Mononuclear cell (primary cell): ENCODE data around the gene TNFSF15. TPM values are rescaled to one million over a fixed set of nuclear protein-coding genes. Genes with fewer than 3 reads are reported as not detected.

ENCODE experiments used
- H3K27me3 ChIP-seq: 2 replicates; pipeline ENCODE4 v1.6.0; 2011; ENCODE audit warnings: low read length, control low read depth; ENCODE audit not compliant: insufficient read depth
- H3K4me1 ChIP-seq: 2 replicates; pipeline ENCODE4 v1.5.1; 2011; ENCODE audit warnings: mild to moderate bottlenecking, low read length, control low read depth; ENCODE audit not compliant: insufficient read depth
- H3K4me3 ChIP-seq: 2 replicates; pipeline ENCODE4 v1.5.1; 2011; ENCODE audit warnings: mild to moderate bottlenecking, low read length, moderate library complexity
- H3K9me3 ChIP-seq: 2 replicates; pipeline ENCODE4 v1.5.1; 2011; ENCODE audit warnings: low read depth, mild to moderate bottlenecking, control low read depth, low read length
- total RNA-seq: library from RNA; depleted of rRNA; stranded (reverse); fragments of >200 nt; gene quantifications from one replicate; pipeline ENCODE4 v1.2.3, GENCODE V29; 2012

TNFSF15 gene
- total RNA-seq, 1 donor = 2.9 TPM

DNA sequence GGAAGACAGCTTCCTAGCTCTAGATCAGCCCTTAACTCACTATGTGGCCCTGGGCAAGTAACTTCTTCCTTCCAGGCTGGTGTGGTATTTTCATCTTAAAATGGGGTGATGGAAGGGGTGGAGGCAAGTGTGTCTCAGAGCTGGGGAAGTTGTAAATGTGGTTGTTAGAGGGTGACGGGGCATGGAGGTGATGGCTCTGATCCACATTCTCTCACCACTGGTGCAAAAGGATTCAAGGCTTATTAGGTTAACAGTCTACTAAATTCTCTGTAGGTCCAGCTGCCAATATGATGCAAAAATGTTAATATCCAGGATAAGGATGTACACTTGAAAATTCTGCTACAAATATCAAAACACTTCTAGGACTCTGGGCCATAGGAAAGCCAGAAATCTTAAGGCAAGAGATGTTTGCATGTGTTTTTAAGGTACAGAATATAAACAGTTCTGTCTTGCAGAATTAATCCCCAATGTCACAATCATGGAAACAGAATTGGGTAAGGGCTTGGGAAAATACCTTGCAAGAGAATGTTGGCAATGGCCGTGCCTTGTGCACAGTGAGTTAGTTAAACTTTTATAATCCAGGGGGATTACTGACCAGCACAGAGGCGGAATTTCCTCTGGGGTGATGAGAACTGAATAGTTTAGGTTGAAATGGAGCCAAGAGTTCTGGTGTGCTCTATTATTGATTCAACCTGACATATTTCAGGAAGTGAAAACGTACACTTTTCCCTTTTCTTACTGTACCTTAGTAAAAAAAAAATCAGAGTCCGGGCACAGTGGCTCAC, 19.8 kb downstream of the TNFSF15 start:
- Histone ChIP-seq H3K4me3 (no peak overlapping the region), H3K9me3 (no peaks in the 10 kb centered on the region), H3K27me3 (no peaks in the 10 kb centered on the region), H3K4me1 (peaks cover 3% of the 10 kb centered on the region)

- no peaks in the 10 kb centered on the region for H3K27me3 ChIP-seq
- H3K9me3 ChIP-seq = no peaks in the 10 kb centered on the region
Observed at GRCh38 chr9:114784721-114785279, 21.0 kb downstream of the TNFSF15 start.

GRCh38 chr9:114782586-114782985, 23.3 kb downstream of the TNFSF15 start:
- Histone ChIP-seq H3K4me1 (peaks cover 3% of the 10 kb centered on the region), H3K4me3 (no peak overlapping the region), H3K9me3 (no peaks in the 10 kb centered on the region), H3K27me3 (peaks cover 4% of the 10 kb centered on the region)

More at GRCh38 chr9:114784721-114785279, 21.0 kb downstream of the TNFSF15 start:
- Histone ChIP-seq H3K4me3 (no peak overlapping the region), H3K4me1 (peaks cover 3% of the 10 kb centered on the region)

DNA sequence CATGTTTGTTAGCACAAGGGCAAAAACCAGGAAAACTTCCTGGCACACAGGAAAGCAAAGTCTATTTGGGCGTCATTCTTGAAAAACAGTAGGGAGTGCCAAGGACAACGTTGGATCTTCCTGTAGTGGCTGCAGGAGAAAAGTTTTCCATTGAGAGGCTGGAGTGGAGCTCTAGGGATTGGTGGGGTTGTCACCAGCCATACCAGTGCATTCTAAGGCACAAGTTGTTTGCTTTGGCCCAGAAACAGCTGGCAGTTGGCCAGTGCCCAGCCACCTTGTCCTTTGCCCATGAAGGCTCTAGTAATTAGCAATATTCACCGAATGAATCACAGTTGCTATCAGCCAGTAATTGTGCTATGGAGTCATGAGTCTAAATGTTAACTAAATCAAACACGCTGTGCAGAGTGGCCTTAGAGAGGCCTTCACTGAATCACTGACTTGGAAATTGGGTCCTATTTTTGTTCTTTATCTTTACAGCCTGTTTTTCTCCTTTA, 26.4 kb downstream of the TNFSF15 start:
- Histone ChIP-seq H3K4me1 (peaks cover 8% of the 10 kb centered on the region), H3K9me3 (no peaks in the 10 kb centered on the region), H3K27me3 (peaks cover 7% of the 10 kb centered on the region), H3K4me3 (no peak overlapping the region)

DNA sequence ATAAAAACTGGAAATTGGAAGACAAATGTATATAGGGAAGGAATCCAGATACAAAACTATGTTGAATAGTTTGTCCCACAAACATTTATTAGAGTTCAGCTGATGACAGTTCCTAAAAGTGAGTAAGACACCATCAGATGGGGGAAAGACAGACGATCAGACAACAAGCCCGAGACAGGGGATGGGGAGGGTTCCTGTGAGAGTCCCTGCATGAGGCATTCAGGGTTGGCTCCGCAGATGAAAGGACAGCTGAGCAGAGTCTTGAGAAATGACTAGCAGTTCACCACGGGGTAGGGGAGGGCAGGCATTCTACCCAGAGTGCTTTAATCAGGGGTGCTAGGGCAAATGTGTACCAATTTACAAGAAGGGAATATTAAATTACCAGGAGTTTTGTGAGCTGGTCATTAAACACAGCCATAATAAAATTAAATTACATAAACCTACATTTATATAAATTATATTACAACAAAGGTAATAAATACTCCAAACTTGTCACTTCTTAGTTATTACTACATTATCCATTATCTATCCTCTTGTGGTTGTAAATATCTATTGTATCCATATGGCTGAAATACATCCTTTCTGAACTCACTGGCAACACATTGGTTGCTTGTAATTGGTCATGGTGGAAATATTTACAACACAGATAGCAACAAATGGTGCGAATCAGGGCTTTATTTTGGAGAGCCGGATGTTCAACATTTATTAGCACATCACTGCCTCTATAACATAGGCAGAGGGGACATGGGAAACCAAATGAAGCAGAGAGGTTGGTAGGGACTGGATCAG, 27.8 kb downstream of the TNFSF15 start:
- Histone ChIP-seq H3K9me3 (no peaks in the 10 kb centered on the region), H3K27me3 (peaks cover 7% of the 10 kb centered on the region), H3K4me1 (peaks cover 9% of the 10 kb centered on the region), H3K4me3 (no peak overlapping the region)

GRCh38 chr9:114776683-114777399, 29.0 kb downstream of the TNFSF15 start:
- Histone ChIP-seq H3K9me3 (no peaks in the 10 kb centered on the region), H3K4me3 (no peak overlapping the region), H3K27me3 (peaks cover 7% of the 10 kb centered on the region), H3K4me1 (peaks cover 9% of the 10 kb centered on the region)

DNA sequence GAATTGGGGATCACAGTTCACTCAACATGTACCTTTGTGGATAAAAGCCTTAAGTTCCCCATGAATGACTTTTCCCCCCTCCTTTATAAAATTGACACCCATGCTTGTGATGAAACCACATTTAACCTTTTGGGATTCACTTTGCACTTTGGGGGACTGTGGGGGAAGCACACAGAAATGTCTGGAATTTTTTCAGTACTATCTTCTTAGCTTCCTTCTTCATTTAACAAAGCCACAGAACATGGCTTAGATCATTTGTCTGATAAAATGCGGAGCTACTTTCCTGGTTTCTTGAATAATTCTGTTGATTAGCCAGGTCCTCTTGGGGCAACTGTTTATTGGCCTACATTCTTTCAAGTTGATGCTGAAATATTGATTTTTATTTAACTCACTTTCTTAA, 29.9 kb downstream of the TNFSF15 start:
- Histone ChIP-seq H3K27me3 (peaks cover 7% of the 10 kb centered on the region), H3K4me3 (no peak overlapping the region), H3K9me3 (no peaks in the 10 kb centered on the region), H3K4me1 (peaks cover 9% of the 10 kb centered on the region)

GRCh38 chr9:114775121-114775520, 30.7 kb downstream of the TNFSF15 start:
- Histone ChIP-seq H3K4me3 (no peak overlapping the region), H3K9me3 (no peaks in the 10 kb centered on the region), H3K27me3 (peaks cover 7% of the 10 kb centered on the region), H3K4me1 (peaks cover 9% of the 10 kb centered on the region)

- Histone ChIP-seq H3K27me3 (peaks cover 7% of the 10 kb centered on the region), H3K4me3 (no peak overlapping the region), H3K9me3 (no peaks in the 10 kb centered on the region), H3K4me1 (peaks cover 9% of the 10 kb centered on the region)
Observed at GRCh38 chr9:114774524-114774923, 31.3 kb downstream of the TNFSF15 start.

- Histone ChIP-seq H3K4me3 (no peak overlapping the region), H3K27me3 (peaks cover 3% of the 10 kb centered on the region)
Observed at GRCh38 chr9:114771889-114772288, 34.0 kb downstream of the TNFSF15 start.

DNA sequence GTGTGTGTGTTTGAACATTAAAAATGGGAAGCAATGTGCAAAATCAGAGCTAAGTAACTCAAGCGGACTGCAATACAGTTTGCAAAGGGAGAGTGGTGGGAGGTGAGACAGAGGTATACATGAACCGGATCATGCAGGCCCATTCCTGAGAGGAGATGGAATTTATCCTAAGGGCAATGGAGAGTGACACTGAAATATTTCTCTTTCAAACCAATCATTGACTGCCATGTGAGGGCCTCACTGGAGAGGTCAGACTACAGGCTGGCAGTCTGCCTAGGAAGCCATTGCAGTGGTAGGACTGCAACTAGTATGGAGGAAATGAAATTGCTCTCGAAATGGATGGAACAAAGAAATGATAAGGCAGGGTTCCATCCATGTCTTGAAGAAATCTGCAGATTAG, 34.8 kb downstream of the TNFSF15 start:
- Histone ChIP-seq H3K4me1 (peaks cover 9% of the 10 kb centered on the region), H3K4me3 (no peak overlapping the region), H3K27me3 (peaks cover 2% of the 10 kb centered on the region), H3K9me3 (no peaks in the 10 kb centered on the region)

More at GRCh38 chr9:114771889-114772288, 34.0 kb downstream of the TNFSF15 start:
- Histone ChIP-seq H3K9me3 (no peaks in the 10 kb centered on the region), H3K4me1 (peaks cover 9% of the 10 kb centered on the region)

GRCh38 chr9:114769624-114770023, 36.2 kb downstream of the TNFSF15 start:
- H3K27me3 ChIP-seq = no peaks in the 10 kb centered on the region
- peaks cover 2% of the 10 kb centered on the region for H3K4me1 ChIP-seq
- no peak overlapping the region for H3K4me3 ChIP-seq
- H3K9me3 ChIP-seq = no peaks in the 10 kb centered on the region

DNA sequence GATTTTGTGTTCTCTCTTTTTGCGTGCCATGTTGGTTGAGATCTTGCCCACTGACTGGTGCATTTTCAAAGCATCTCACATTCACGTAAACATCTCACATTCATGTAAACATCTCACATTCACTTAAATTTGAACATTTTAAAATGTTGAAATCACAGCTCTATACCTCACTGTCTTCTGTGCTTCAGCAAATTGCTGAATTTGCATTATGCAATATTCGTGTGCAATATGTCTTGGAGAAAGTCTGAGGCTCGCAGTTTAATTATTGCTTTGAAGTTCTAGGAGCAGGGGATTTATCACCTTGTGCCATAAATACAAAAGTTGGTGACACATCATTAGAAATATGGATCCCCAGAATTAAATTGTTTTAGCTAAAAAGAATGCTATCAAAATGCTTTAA, 42.6 kb downstream of the TNFSF15 start:
- Histone ChIP-seq H3K27me3 (no peaks in the 10 kb centered on the region), H3K4me1 (no peaks in the 10 kb centered on the region), H3K4me3 (no peak overlapping the region), H3K9me3 (no peaks in the 10 kb centered on the region)

DNA sequence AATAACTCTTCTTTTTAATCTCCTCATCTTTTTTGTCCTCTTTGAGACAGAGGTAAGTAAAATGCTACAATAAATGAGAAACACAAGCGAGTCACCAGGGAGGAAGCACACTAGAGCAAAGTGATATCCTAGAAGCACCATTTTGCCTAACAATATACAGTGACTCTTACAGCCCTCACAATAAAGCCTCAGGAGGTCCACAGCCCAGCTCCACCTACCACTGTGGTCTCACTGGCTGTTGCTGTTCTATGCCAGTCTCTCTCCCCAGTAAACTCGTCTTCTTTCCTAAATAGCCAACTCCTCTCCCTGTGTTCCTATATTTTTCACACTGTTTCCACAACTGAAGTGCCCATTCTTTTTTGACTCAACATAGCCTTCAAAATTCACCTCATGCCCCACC, 44.3 kb downstream of the TNFSF15 start:
- peaks cover 6% of the 10 kb centered on the region for H3K4me1 ChIP-seq
- no peaks in the 10 kb centered on the region for H3K27me3 ChIP-seq
- H3K9me3 ChIP-seq = no peaks in the 10 kb centered on the region
- no peak overlapping the region for H3K4me3 ChIP-seq
